T-helper 1 cell (primary cell): ENCODE results near the gene TCF12.
"Not testable (repeated sequence)": the region's sequence is repeated elsewhere in the genome, so short reads cannot be mapped to it uniquely, and the experiment has no call there.

Experiments used
- DNase-seq, 5 donors: peaks; one replicate each; pipeline ENCODE4 v3.0.0-alpha.2; 2012 to 2020

Gene TCF12

GRCh38 chr15:57146506-57147201 is 228.2 kb downstream of the TCF12 start:
- DNase-seq = peak in 1 of 5 donors; percentile 52

GRCh38 chr15:57147621-57148020 is 229.2 kb downstream of the TCF12 start:
- DNase-seq = no peak

DNA sequence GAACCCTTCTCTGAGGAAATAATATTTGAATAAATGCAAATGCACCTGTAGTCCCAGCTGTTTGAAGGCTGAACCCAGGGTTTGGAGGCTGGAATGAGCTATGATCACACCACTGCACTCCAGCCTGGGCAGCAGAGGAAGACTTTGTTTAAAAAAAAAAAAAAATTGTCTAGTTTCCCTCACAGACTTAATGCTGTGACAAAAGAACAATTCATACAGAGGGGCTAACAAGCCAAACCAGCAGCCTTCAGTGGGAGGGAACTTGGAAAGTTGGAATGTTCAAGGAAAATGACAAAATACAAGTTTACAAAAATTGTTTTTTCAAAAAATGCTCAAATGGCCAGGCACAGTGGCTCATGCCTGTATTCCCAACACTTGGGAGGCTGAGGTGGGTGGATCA is 229.8 kb downstream of the TCF12 start:
- DNase-seq = no peak

DNA sequence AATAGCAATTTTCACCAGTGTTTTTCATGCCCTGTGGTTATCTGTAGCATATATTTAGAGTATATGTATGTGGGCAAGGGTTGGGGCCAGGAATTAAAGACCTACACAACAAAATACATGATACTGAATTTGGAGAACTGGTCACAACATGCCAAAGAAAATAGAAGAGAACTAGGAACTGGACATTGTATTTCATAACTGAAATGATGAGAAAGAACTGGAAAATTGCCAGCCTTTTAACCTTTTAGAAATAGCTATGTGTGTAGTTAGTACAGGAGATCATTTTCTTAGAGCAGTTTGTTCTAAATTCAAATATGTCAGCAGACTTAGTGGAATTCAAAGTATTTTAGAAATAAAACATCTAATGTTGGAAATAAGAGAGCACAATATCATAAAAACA is 230.8 kb downstream of the TCF12 start:
- DNase-seq = no peak

DNA sequence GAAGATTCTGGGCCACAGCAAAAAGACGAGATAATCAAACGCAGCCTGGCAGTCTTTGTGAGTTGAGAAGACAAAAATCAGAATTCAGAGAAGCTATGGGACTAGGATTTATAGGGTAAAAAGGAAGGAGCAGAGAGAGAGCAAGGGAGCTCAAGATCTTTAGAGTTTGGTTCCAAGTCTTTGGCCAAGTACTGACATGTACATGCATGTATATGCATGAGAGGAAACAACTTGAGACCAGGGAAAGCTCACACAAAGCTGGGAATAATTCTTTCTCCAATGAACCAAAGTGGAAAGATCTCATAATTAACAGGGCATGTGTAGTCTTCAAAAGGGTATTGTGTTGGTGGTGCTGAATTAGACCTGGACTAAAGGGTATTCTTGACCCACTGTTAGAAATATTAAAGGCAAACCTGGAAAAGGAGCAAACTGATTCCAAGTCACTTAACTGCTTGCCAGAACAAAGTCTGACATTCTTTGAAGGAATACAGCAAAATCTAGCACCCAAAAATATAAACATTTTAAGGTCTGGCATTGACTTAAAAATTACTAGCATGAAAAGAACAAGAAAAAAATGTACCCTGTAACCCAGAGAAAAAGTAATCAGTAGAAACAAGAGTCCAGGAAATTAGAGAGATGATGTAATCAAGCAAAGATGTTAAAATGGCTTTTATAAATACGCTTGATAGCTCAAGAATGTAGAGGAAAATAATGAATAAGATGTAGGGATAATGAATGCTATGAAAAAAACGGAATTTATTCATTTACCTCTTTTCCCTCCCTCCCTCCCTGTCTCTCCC is 231.8 kb downstream of the TCF12 start:
- DNase-seq = no peak

GRCh38 chr15:57150866-57151203 is 232.4 kb downstream of the TCF12 start:
- DNase-seq = not testable (repeated sequence)

- DNase-seq = peak in 1 of 5 donors; percentile 40
These were observed 233.7 kb downstream of the TCF12 start for GRCh38 chr15:57152133-57152532.

DNA sequence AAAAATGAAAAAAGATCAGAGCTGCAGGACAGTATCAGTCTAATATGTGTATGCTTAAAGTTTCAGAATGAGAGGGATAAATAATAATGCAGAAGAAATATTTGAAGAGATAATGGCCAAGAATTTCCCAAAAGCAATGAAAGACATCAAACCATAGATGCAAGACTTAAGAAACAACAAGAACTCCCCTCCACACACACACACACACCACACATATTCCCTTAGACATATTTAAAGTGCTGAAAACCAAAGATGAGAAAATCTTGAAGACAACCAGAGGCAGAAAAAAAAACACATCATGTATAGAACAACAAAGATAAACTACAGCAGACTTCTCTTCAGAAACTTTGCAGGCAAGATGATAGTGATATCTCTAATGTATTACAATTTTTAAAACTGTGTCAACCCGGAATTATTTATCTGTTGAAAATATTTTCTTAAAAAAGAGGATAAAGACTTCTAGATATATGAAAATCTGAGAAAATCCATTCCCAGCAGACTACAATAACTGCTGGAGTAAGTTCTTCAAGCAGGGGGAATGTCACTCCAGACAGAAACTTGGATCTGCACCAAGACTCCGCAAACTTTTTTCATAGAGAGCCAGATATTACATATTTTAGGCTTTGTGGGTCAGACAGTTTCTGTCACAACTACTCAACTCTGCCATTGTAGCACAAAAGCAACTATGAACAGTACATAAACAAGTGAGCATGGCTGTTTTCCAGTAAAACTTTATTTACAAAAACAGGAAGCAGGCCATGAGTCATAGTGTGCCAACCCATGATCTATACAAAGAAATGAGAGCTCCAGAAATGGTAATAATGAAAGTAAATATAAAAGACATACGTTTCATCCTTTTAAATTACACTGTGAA is 234.5 kb downstream of the TCF12 start:
- peak in 1 of 5 donors; percentile 85 for DNase-seq

DNA sequence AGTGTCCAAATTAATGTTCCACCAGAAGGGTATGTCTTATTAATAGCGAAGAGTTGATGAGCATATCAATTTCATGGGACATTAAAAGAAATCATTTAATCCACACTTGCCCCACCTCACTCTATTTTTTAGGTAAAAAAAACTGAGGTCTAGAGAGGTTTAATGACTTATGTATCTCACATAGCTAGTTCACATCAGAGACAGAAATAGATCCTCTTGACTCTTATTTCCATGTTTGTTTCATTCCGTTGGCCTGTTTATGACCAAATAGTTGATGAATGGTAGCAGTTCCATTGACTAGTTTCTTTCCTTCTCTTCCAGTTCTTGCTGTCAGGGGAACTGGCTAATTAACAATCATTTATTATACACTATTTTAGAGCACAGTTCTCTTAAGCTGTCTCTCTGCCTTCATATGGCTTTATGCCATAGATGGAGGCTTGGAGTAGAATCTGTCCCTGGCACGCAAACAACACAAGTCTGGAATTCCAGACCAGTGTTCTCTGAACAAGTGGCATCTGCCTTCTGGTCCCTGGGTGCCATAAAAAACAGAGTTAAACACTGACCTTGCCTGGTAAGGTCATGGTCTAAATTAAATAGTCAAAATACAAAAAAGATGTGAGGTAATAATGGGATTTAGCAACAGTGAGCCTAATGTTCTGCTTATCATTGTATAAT is 237.9 kb downstream of the TCF12 start:
- DNase-seq = no peak

- DNase-seq = no peak
These were observed 240.1 kb downstream of the TCF12 start for GRCh38 chr15:57158589-57158988.

DNA sequence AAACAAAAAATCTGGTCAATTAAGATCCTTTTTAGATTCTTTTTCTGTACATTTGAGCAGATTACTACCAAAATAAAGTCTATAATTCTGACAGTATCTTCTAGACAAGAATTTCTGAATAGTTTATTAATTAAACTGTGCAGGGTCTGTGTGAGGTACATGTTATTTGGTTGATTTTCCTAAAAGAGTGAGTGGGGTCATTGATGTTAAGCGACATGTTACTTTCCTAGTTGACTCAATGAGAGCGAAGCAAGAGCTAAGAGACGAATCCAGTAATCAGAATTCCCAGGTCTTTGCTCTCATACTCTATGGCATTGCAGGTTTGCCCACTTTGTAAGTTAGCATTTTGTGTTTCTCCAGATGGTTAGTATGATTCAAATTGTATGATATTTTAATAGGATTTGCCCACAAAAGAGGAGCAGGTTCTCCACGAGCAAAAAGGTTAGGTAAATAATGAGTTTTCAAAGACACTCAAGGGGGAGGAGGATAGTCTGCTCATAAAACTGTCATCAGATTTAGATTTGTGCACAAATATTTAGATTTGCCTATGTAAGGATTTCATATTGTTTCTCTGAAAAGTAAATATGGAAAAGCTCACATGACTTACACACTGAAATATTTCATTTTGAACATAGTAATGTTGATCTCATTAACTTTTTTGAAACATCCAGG is 240.7 kb downstream of the TCF12 start:
- no peak for DNase-seq

DNA sequence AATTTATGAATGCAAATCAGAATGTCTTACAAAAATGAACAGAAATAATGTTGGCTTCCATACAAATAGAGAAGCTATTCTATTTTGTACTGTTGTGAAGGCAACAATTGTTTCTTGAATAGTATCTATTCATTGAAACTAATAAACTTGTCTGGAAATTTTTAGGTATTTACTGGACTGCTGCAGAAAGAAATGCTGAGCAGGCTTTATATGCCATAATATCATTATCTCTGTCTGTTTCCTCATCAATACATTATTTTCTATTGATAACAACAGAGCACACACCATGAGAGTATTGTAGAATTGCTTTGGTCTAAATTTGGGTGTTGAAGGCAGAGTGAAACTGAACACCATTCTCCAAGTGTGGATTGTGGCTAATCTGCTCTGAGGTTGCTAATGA is 241.3 kb downstream of the TCF12 start:
- no peak for DNase-seq

DNA sequence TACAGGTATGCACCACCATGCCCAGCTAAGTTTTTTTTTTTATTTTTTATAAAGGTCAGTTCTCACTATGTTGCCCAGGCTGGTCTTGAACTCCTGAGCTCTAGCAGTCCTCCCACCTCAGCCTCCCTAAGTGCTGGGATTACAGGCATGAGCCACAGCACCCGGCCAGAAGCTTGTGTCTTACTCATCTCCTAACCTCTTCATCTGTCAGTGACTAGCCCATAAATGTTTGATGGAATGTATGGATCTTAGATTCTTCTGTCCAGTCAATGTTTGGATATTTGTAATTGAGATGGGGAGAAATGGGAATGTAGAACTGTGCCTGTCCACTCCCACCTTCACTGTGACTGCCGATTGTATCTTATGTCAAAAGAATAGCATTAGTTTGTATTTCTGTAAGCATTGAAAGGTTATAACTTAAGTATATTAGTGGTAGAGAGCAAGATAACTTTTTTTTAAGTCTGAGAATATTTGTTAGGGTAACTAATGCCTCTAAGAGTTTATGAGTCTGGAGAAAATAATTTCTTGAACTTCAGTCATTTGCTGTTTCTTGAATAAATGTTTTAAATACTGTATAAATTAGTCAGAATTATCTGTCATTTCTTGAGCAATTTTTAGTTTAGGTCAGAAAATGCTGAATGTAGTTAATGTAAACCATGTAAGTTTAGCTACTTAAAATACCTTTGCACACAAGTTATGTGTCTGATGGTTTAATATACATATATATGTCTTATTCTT is 242.5 kb downstream of the TCF12 start:
- DNase-seq = no peak

DNA sequence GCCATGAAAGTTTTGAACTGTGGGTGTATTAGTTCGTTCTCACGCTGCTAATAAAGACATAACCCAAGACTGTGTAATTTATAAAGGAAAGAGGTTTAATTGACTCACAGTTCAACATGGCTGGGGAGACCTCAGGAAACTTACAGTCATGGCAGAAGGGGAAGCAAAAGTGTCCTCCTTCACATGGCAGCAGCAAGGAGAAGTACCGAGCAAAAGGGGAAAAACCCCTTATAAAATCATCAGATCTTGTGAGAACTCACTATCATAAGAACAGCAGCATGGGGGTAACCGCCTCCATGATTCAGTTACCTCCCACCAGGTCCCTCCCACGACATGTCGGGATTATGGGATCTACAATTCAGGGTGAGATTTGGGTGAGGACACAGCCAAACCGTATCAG is 245.8 kb downstream of the TCF12 start:
- not testable (repeated sequence) for DNase-seq

- peak in 1 of 5 donors; percentile 39 for DNase-seq
These were observed 247.5 kb downstream of the TCF12 start for GRCh38 chr15:57165992-57166391.

DNA sequence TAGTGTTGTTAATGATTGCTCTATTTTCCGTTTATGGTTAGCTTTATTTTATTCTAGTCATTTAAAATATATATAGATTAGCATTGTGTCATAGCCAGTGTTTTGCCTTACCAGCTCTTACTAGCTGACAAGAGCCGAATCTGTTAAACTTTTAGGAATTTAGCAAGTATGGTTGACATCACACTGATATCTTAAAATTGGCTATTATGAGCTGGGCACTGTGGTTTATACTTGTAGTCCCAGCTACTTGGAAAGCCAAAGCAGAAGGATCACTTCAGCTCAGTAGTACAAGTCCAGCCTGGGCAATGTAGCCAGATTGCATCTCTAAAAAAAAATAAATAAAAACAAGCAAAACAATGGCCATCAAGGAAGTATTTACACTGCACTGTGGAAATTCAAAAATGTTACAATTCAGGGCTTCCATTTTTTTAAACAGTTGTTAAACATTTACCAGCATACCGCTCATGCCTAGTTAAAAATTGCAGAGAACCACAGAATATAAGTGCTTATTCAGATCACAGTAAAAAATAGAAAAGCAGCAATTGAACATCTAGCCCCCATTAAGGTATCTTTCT is 249.5 kb downstream of the TCF12 start:
- DNase-seq = no peak

- no peak for DNase-seq
These were observed 251.2 kb downstream of the TCF12 start for GRCh38 chr15:57169643-57170042.

GRCh38 chr15:57171426-57171825 is 253.0 kb downstream of the TCF12 start:
- DNase-seq = no peak

DNA sequence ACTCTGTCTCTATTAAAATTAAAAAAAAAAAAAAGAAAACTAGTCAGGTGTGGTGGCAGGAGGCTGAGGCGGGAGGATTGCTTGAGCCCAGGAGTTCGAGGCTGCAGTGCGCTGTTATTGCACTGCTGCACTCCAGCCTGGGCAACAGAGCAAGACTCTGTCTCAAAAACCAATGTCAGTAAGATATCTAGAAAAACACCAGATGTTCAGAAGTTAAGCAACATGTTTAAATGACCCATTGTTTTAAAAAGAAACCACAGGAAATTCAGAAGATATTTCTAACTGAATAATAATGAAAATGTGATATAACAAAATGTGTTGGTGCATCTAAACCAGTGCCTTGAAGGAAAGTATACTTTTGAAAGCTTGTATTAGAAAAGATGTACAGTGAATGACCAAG is 254.5 kb downstream of the TCF12 start:
- DNase-seq = no peak

GRCh38 chr15:57183041-57183440 is 264.6 kb downstream of the TCF12 start:
- DNase-seq = no peak
